Inflammatory macrophage treated with lipopolysaccharide for 1 hour (primary cell): Measurements from ENCODE around the gene HJURP.

ENCODE experiments used
- DNase-seq, 2 donors: peaks; one replicate each; pipeline ENCODE4 v3.0.0-alpha.2; 2020 to 2022

HJURP gene

DNA sequence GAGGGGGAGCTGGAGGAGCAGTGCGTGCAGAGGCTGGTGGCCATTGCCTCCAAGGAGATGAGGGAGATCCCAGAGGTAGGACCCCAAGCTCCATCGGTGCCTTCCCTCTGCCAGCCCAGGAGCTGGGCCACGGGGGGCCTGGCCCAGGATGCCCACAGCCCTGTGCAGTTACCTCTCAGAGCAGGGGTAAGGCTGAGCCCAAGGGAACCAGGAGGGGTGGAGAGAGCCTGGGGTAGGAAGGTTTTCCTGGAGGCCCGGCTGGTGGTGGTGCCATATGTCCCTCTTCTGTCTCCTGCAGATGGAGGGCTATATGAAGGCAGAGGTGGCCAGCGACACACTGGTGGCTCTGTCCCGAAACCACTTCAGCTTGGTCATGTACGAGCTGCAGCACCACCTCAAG lies 64.8 kb downstream of the HJURP start:
- DNase-seq: no peak
